BJ (cell line): ENCODE data around the gene PEPD. TPM values are rescaled to one million over a fixed set of nuclear protein-coding genes. Genes with fewer than 3 reads are reported as not detected.

ENCODE experiments used
- CTCF ChIA-PET: fragments of 350-600 bp; formaldehyde crosslinking; extraction: SDS; loops from one replicate; lab custom pipeline; 2021; ENCODE audit warnings: antibody characterized with exemption, inconsistent platforms; lab: Yijun Ruan, JAX
- POLR2A ChIA-PET: fragments of 300-600 bp; sonication (Branson Sonifier 250); formaldehyde crosslinking; extraction: SDS; loops from one replicate; lab custom pipeline; 2021; ENCODE audit warnings: antibody characterized with exemption; lab: Charles Lee
- DNase-seq: peaks from one replicate; pipeline ENCODE4 v3.0.0-alpha.2; 2011; ENCODE audit warnings: low read depth
- H3K27me3 ChIP-seq: 2 replicates; pipeline ENCODE4 v1.6.0; 2011; ENCODE audit warnings: low read length; ENCODE audit not compliant: control insufficient read depth, insufficient read depth
- H3K36me3 ChIP-seq: 2 replicates; pipeline ENCODE4 v1.5.1; 2011; ENCODE audit warnings: low read length; ENCODE audit not compliant: control insufficient read depth, insufficient read depth
- H3K4me3 ChIP-seq: 2 replicates; pipeline ENCODE4 v1.5.1; 2011; ENCODE audit warnings: low read depth, mild to moderate bottlenecking, control low read depth, low read length
- CTCF ChIP-seq: IDR thresholded peaks from 2 replicates; pipeline ENCODE4 v1.5.1; 2011; ENCODE audit warnings: low read depth, mild to moderate bottlenecking, control low read depth, inconsistent platforms, low read length, moderate library complexity; ENCODE audit not compliant: insufficient read depth
- polyA plus RNA-seq: library from polyadenylated mRNA; depleted of rRNA; stranded (reverse); fragments of >200 nt; gene quantifications from 2 replicates; pipeline ENCODE4 v1.2.3, GENCODE V29; 2011

PEPD gene
- polyA plus RNA-seq, 1 experiment = 97.6 TPM

GRCh38 chr19:33465834-33466233 lies 55.8 kb downstream of the PEPD start:
- no peak for DNase-seq
- Histone ChIP-seq H3K4me3 (no peak overlapping the region), H3K36me3 (0 out of 2 replicates have a peak, but pooled peaks cover 2% of the 10 kb centered on the region), H3K27me3 (no peaks in the 10 kb centered on the region)
- TF ChIP-seq CTCF = no peak
- CTCF ChIA-PET = interaction anchor here (1.4 kb wide), 1 partner anchor 305 kb away, joined by 3 read pairs; no protein-coding TSS in a partner anchor
- POLR2A ChIA-PET = no interaction called here

GRCh38 chr19:33465371-33465770 lies 56.2 kb downstream of the PEPD start:
- TF ChIP-seq CTCF = no peak
- ChIA-PET CTCF (interaction anchor here (0.8 to 1.4 kb wide), 2 partner anchors 49 to 306 kb away, joined by 3 to 4 read pairs; no protein-coding TSS in a partner anchor), POLR2A (no interaction called here)
- no peak for DNase-seq
- H3K4me3 ChIP-seq = no peak overlapping the region
- peaks cover 2% of the 10 kb centered on the region; the same call in 1 of the 2 replicates for H3K36me3 ChIP-seq
- H3K27me3 ChIP-seq = no peaks in the 10 kb centered on the region

- Histone ChIP-seq H3K36me3 (peaks cover 3% of the 10 kb centered on the region; the same call in 1 of the 2 replicates), H3K27me3 (no peaks in the 10 kb centered on the region), H3K4me3 (no peak overlapping the region)
- CTCF ChIA-PET = interaction anchor here (0.8 to 1.4 kb wide), 2 partner anchors 48 to 306 kb away, joined by 3 to 4 read pairs; no protein-coding TSS in a partner anchor
- TF ChIP-seq CTCF = no peak
- POLR2A ChIA-PET = no interaction called here
- no peak for DNase-seq
These were observed 56.9 kb downstream of the PEPD start for GRCh38 chr19:33464733-33465115.

- Histone ChIP-seq H3K4me3 (no peak overlapping the region), H3K36me3 (peaks cover 3% of the 10 kb centered on the region; the same call in 1 of the 2 replicates), H3K27me3 (no peaks in the 10 kb centered on the region)
- no peak for DNase-seq
- TF ChIP-seq CTCF = no peak
- ChIA-PET POLR2A (no interaction called here), CTCF (no interaction called here)
These were observed 57.4 kb downstream of the PEPD start for GRCh38 chr19:33464010-33464732.

- POLR2A ChIA-PET = no interaction called here
- Histone ChIP-seq H3K4me3 (no peak overlapping the region), H3K36me3 (peaks cover 3% of the 10 kb centered on the region; the same call in 1 of the 2 replicates), H3K27me3 (no peaks in the 10 kb centered on the region)
- CTCF ChIA-PET = interaction anchor here (1.1 to 1.2 kb wide), 2 partner anchors 33 to 308 kb away, joined by 4 read pairs; no protein-coding TSS in a partner anchor
- TF ChIP-seq CTCF = no peak
- DNase-seq = no peak
These were observed 58.4 kb downstream of the PEPD start for GRCh38 chr19:33463199-33463598.
